CD4-positive, CD25-positive, alpha-beta regulatory T cell (primary cell): Measurements from ENCODE around the gene TDG. TPM values are rescaled to one million over a fixed set of nuclear protein-coding genes. Genes with fewer than 3 reads are reported as not detected.
"Not testable (repeated sequence)": the region's sequence is repeated elsewhere in the genome, so short reads cannot be mapped to it uniquely, and the experiment has no call there.

ENCODE experiments used
- ATAC-seq, 2 donors: fragments of 150-1000 bp; cut with Tn5 transposase; one replicate each; pipeline ENCODE4 v1.10.0; 2021; ENCODE audit warnings: low read depth in 2 of 2, moderate number of reproducible peaks in 2 of 2, moderate library complexity in 1 of 2
- DNase-seq, 3 donors: peaks; one replicate each; pipeline versions ENCODE4 v3.0.0 to v3.0.0-alpha.2; 2012 to 2022; ENCODE audit warnings: mixed read lengths in 1 of 3
- H3K27ac ChIP-seq: one replicate; pipeline ENCODE4 v1.7.0; 2013; ENCODE audit warnings: mild to moderate bottlenecking, low read length; ENCODE audit not compliant: insufficient read depth, poor library complexity, severe bottlenecking
- H3K27me3 ChIP-seq: one replicate; pipeline ENCODE4 v1.7.0; 2013; ENCODE audit warnings: low read length; ENCODE audit not compliant: control insufficient read depth, insufficient read depth
- H3K36me3 ChIP-seq: one replicate; pipeline ENCODE4 v1.7.0; 2013; ENCODE audit warnings: mild to moderate bottlenecking, low read length, moderate library complexity; ENCODE audit not compliant: control insufficient read depth, insufficient read depth
- H3K4me1 ChIP-seq: 2 replicates; pipeline ENCODE4 v1.7.0; 2013; ENCODE audit warnings: mild to moderate bottlenecking, low read length; ENCODE audit not compliant: insufficient read depth, control insufficient read depth, poor library complexity, severe bottlenecking
- H3K4me3 ChIP-seq: one replicate; pipeline ENCODE4 v1.7.0; 2013; ENCODE audit warnings: low read depth, mild to moderate bottlenecking, low read length, moderate library complexity
- H3K9me3 ChIP-seq, 2 experiments: 1 replicate in 1 of 2; 2 replicates in 1 of 2; pipeline ENCODE4 v1.7.0; 2013; ENCODE audit warnings: low read length in 2 of 2, mild to moderate bottlenecking in 1 of 2, moderate library complexity in 1 of 2; ENCODE audit not compliant: control insufficient read depth in 2 of 2
- H3K27ac Mint-ChIP-seq, 3 donors: one replicate each; pipeline ENCODE4 v1.8.0; 2020 to 2022; ENCODE audit warnings: mild to moderate bottlenecking in 3 of 3, mixed read lengths in 3 of 3, moderate library complexity in 2 of 3
- H3K27me3 Mint-ChIP-seq: one replicate; pipeline ENCODE4 v1.8.0; 2022; ENCODE audit warnings: mild to moderate bottlenecking, mixed read lengths
- H3K36me3 Mint-ChIP-seq: one replicate; pipeline ENCODE4 v1.8.0; 2020; ENCODE audit warnings: mixed read lengths
- H3K4me1 Mint-ChIP-seq, 4 donors: one replicate each; pipeline ENCODE4 v1.8.0; 2020 to 2022; ENCODE audit warnings: mixed read lengths in 4 of 4, mild to moderate bottlenecking in 1 of 4
- H3K4me3 Mint-ChIP-seq, 4 donors: one replicate each; pipeline ENCODE4 v1.8.0; 2020 to 2022; ENCODE audit warnings: mild to moderate bottlenecking in 4 of 4, mixed read lengths in 4 of 4, moderate library complexity in 3 of 4
- H3K9me3 Mint-ChIP-seq, 7 donors: one replicate each; pipeline ENCODE4 v1.8.0; 2020 to 2022; ENCODE audit warnings: mixed read lengths in 7 of 7, mild to moderate bottlenecking in 3 of 7, moderate library complexity in 2 of 7
- polyA plus RNA-seq, 4 donors: library from polyadenylated mRNA; unstranded; fragments of 300-500 nt; fragmentation: Illumina TruSeq; gene quantifications; one replicate each; pipeline ENCODE4 v1.2.3, GENCODE V29; 2021
- total RNA-seq: library from RNA; stranded (reverse); gene quantifications from one replicate; pipeline ENCODE4 v1.2.3, GENCODE V29; 2022

Gene TDG
- total and polyA plus RNA-seq, 5 donors from 2014 or later, result 18.6 to 26.7 (median 22.0) TPM

- Histone ChIP-seq H3K9me3 (no peaks in the 10 kb centered on the region), H3K36me3 (no peaks in the 10 kb centered on the region), H3K4me3 (no peak overlapping the region), H3K27me3 (peaks cover 14% of the 10 kb centered on the region), H3K27ac (no peak overlapping the region), H3K4me1 (no peaks in the 10 kb centered on the region)
- H3K27me3 Mint-ChIP-seq, result peaks cover 48% of the 10 kb centered on the region
- peaks cover 0 to 5% (median 0%) of the 10 kb centered on the region in 7 donors for H3K9me3 Mint-ChIP-seq
- ATAC-seq, result no peak
- DNase-seq, result no peak
- H3K4me1 Mint-ChIP-seq, result no peaks in the 10 kb centered on the region
- H3K36me3 Mint-ChIP-seq, result no peaks in the 10 kb centered on the region
- no peak overlapping the region for H3K27ac Mint-ChIP-seq
- no peak overlapping the region for H3K4me3 Mint-ChIP-seq
These were observed 41.3 kb downstream of the TDG start for GRCh38 chr12:104006929-104007328.

DNA sequence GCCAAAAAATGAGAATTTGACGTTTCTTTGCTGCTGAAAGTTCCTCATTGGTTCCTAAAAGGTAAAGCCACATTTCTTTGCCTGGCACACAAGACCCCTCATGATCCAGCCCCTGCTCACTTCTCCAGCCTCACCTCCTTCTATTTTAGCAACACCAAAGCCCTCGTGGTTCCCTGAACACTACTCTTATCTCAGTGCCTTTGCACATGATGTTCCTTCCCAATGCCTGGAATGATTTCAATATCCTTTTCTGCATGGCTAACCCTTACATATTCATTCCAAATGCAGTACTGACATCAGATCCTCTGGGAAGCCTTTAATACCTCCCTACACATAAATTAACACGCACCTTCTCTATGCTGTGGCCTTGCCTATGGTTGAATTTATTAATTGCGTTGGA is 44.4 kb downstream of the TDG start:
- DNase-seq (no peak), ATAC-seq (no peak)
- no peaks in the 10 kb centered on the region for H3K36me3 Mint-ChIP-seq
- Histone ChIP-seq H3K27ac (no peak overlapping the region), H3K9me3 (no peaks in the 10 kb centered on the region), H3K4me3 (no peak overlapping the region), H3K4me1 (no peaks in the 10 kb centered on the region), H3K36me3 (no peaks in the 10 kb centered on the region), H3K27me3 (peaks cover 8% of the 10 kb centered on the region)
- no peaks in the 10 kb centered on the region for H3K4me1 Mint-ChIP-seq
- H3K27ac Mint-ChIP-seq, result no peak overlapping the region
- H3K27me3 Mint-ChIP-seq, result peaks cover 36% of the 10 kb centered on the region
- peaks cover 0 to 4% (median 0%) of the 10 kb centered on the region in 7 donors for H3K9me3 Mint-ChIP-seq
- H3K4me3 Mint-ChIP-seq, result no peak overlapping the region

DNA sequence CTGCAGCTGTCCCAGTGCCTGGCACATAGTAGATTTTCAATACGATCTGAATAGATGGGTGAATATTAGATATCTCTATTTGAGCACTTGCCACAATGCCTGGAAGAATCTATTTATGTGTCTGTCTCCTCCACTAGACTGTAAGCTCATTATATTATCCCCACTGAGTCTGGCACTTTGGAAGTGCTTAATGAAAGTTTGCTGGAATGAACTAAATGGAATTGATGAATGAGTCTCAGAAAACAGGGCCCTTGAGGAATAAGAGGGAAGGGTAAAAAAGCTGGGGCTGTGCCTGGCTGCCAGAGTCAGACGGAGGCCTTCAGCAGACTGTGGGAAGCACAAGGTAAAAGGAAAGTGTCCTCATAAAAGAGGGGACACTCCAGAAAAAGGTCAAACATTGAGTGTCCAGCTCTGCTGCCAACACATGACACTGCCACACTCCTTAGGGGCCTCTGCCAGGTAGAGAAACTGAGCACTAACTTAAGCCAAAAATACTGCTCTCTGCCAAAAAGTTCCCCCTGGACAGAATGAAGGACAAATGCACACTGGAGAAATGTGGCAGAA is 45.0 kb downstream of the TDG start:
- Histone ChIP-seq H3K4me3 (no peak overlapping the region), H3K27me3 (peaks cover 8% of the 10 kb centered on the region), H3K4me1 (no peaks in the 10 kb centered on the region), H3K9me3 (no peaks in the 10 kb centered on the region), H3K36me3 (no peaks in the 10 kb centered on the region), H3K27ac (no peak overlapping the region)
- no peaks in the 10 kb centered on the region for H3K36me3 Mint-ChIP-seq
- no peak overlapping the region for H3K27ac Mint-ChIP-seq
- H3K4me1 Mint-ChIP-seq, result no peaks in the 10 kb centered on the region
- H3K4me3 Mint-ChIP-seq, result no peak overlapping the region
- peaks cover 38% of the 10 kb centered on the region for H3K27me3 Mint-ChIP-seq
- peaks cover 0 to 4% (median 0%) of the 10 kb centered on the region in 7 donors for H3K9me3 Mint-ChIP-seq
- DNase-seq (no peak), ATAC-seq (no peak)

GRCh38 chr12:104011253-104011652 is 45.6 kb downstream of the TDG start:
- Mint-ChIP-seq H3K4me3 (no peak overlapping the region), H3K27ac (no peak overlapping the region), H3K4me1 (no peaks in the 10 kb centered on the region), H3K27me3 (peaks cover 40% of the 10 kb centered on the region), H3K9me3 (peaks cover 0 to 4% (median 0%) of the 10 kb centered on the region in 7 donors), H3K36me3 (no peaks in the 10 kb centered on the region)
- H3K27ac ChIP-seq, result no peak overlapping the region
- H3K36me3 ChIP-seq, result no peaks in the 10 kb centered on the region
- peaks cover 7% of the 10 kb centered on the region for H3K27me3 ChIP-seq
- ATAC-seq, result no peak
- H3K4me1 ChIP-seq, result no peaks in the 10 kb centered on the region
- H3K9me3 ChIP-seq, result no peaks in the 10 kb centered on the region
- no peak for DNase-seq
- H3K4me3 ChIP-seq, result no peak overlapping the region

DNA sequence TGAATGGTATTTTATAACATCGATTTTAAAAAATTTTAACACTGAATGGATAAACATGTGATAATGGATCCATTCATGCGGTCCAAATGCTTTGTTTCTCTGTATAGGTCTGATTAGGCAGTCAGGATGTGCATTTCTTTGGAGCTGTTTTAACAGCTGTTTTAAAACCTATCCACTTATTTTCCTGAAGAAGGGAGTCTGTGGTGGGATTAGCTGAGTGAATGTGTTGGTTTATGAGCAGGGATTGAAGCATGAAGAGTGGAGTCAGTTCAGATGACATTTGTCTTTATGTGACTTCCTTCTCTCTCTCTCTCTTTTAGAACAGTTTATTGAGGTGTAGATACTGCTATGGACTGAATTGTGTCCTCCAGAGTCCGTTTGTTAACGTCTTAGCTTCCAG is 46.7 kb downstream of the TDG start:
- peaks cover 29% of the 10 kb centered on the region for H3K27me3 Mint-ChIP-seq
- H3K4me3 ChIP-seq, result no peak overlapping the region
- no peaks in the 10 kb centered on the region for H3K36me3 ChIP-seq
- H3K4me3 Mint-ChIP-seq, result no peak overlapping the region
- no peak overlapping the region for H3K27ac ChIP-seq
- no peaks in the 10 kb centered on the region for H3K36me3 Mint-ChIP-seq
- DNase-seq, result no peak
- no peaks in the 10 kb centered on the region for H3K4me1 ChIP-seq
- peaks cover 5% of the 10 kb centered on the region for H3K27me3 ChIP-seq
- H3K9me3 Mint-ChIP-seq, result peaks cover 0 to 4% (median 0%) of the 10 kb centered on the region in 7 donors
- H3K9me3 ChIP-seq, result no peaks in the 10 kb centered on the region
- H3K27ac Mint-ChIP-seq, result no peak overlapping the region
- no peak for ATAC-seq
- peaks cover 0 to 2% (median 0%) of the 10 kb centered on the region in 4 donors for H3K4me1 Mint-ChIP-seq

- peaks cover 34% of the 10 kb centered on the region for H3K27me3 Mint-ChIP-seq
These were observed 56.2 kb downstream of the TDG start for GRCh38 chr12:104021862-104022261.

GRCh38 chr12:104022786-104023185 is 57.1 kb downstream of the TDG start:
- Mint-ChIP-seq H3K27me3 (peaks cover 34% of the 10 kb centered on the region), H3K4me3 (no peak overlapping the region), H3K4me1 (no peaks in the 10 kb centered on the region), H3K27ac (no peak overlapping the region), H3K9me3 (peaks cover 0 to 5% (median 0%) of the 10 kb centered on the region in 7 donors), H3K36me3 (no peaks in the 10 kb centered on the region)
- Histone ChIP-seq H3K9me3 (no peaks in the 10 kb centered on the region), H3K4me1 (no peaks in the 10 kb centered on the region), H3K27ac (no peak overlapping the region), H3K36me3 (no peaks in the 10 kb centered on the region), H3K27me3 (peaks cover 3% of the 10 kb centered on the region), H3K4me3 (no peak overlapping the region)
- DNase-seq, result no peak
- no peak for ATAC-seq

More at GRCh38 chr12:104021862-104022261, 56.2 kb downstream of the TDG start:
- H3K4me1 ChIP-seq, H3K4me3 ChIP-seq, H3K27me3 ChIP-seq, H3K36me3 ChIP-seq, H3K9me3 ChIP-seq, H3K4me1 Mint-ChIP-seq, DNase-seq, H3K36me3 Mint-ChIP-seq, ATAC-seq, H3K27ac ChIP-seq, H3K27ac Mint-ChIP-seq, H3K9me3 Mint-ChIP-seq, H3K4me3 Mint-ChIP-seq: not testable (repeated sequence)

- H3K27me3 Mint-ChIP-seq, result peaks cover 34% of the 10 kb centered on the region
- Histone ChIP-seq H3K9me3 (no peaks in the 10 kb centered on the region), H3K4me3 (no peak overlapping the region), H3K27ac (no peak overlapping the region), H3K36me3 (no peaks in the 10 kb centered on the region), H3K4me1 (no peaks in the 10 kb centered on the region), H3K27me3 (peaks cover 6% of the 10 kb centered on the region)
- ATAC-seq (no peak), DNase-seq (no peak)
- H3K4me3 Mint-ChIP-seq, result no peak overlapping the region
- H3K4me1 Mint-ChIP-seq, result no peaks in the 10 kb centered on the region
- H3K27ac Mint-ChIP-seq, result no peak overlapping the region
- no peaks in the 10 kb centered on the region for H3K36me3 Mint-ChIP-seq
- peaks cover 0 to 5% (median 0%) of the 10 kb centered on the region in 7 donors for H3K9me3 Mint-ChIP-seq
These were observed 58.0 kb downstream of the TDG start for GRCh38 chr12:104023710-104024109.
